HG03103 (cell line): ENCODE data around the gene TGIF2.
"Not testable (repeated sequence)": the region's sequence is repeated elsewhere in the genome, so short reads cannot be mapped to it uniquely, and the experiment has no call there.

Experiments used
- ATAC-seq: cut with Tn5 transposase; IDR thresholded peaks from one replicate; pipeline ENCODE4 v1.9.1; 2021; ENCODE audit warnings: low read depth; ENCODE audit not compliant: unreplicated experiment

Gene TGIF2

DNA sequence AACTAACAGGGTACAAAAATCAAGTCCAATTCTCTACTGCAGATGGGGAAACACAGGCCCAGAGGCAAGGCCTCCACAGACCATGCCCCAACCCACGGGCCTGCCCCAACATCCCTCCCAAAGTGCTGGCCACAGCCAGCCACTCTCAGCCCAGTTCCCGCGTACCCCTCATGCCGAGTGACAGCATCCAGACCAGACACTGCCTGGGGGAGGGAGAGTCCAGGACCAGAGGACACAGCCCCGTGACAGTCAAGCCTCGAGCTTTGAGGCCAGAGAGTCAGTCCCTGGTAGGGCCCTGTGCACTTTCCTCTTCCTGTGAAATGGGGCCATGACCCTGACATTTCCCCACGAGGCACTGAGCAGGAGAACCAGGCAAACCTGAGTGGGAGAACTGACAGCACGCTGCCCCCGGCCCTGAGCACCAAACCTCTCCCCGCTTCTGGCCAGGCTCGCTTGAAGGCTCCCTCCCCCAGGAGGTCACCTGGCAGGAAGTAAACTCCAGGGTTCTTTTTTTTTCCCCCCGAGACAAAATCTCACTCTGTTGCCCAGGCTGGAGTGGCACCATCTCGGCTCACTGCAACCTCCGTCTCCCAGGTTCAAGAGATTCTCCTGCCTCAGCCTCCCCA is 27.2 kb upstream of the TGIF2 start:
- ATAC-seq, result no peak

DNA sequence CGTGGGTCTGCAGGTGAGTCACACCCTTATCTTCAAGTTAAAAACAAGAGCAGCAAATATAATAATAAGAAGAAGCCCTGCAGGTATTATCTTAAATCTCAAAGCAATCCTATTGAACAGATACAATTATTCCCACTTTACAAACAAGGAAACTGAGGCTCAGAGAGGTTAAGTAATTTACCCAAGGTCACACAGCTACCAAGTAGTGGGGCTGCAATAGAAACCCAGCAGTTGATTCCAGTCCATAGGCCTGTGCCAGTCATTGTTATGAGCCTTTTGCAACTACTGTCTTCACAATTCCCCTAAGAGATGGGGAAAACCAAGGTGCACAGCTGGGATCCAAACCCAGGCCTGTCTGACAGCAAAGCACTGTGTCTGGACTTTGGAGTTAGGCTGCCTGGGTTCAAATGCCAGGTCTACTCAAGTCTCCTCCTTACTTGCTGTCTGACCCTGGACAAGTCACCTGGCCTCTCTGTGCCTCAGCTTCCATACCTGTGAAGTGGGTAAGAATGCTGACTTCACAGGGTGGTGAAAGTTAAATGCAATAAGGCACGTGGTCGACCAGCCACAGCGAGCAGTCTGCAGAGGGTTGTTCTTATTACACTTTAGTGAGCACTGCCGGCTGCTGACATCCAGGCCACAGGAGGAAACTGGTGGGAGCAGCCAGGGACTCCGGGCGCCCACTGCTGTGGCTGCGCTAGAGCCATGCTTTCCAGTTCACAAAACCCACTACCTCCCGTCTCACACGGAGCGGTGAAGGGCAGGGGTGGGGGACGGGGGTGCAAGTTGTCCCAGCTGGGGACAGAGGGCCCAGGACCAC is 26.0 kb upstream of the TGIF2 start:
- ATAC-seq, result no peak

DNA sequence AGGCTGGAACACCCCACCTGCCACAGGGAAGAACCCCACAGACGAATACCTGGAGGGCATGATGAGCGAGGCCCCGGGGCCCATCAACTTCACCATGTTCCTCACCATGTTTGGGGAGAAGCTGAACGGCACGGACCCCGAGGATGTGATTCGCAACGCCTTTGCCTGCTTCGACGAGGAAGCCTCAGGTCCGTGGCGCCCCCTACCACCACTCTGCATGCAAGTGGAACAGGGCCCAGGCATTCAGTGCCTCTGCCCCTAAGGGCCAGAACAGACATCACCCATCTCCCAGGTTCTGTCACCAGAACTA is 25.4 kb upstream of the TGIF2 start:
- no peak for ATAC-seq

DNA sequence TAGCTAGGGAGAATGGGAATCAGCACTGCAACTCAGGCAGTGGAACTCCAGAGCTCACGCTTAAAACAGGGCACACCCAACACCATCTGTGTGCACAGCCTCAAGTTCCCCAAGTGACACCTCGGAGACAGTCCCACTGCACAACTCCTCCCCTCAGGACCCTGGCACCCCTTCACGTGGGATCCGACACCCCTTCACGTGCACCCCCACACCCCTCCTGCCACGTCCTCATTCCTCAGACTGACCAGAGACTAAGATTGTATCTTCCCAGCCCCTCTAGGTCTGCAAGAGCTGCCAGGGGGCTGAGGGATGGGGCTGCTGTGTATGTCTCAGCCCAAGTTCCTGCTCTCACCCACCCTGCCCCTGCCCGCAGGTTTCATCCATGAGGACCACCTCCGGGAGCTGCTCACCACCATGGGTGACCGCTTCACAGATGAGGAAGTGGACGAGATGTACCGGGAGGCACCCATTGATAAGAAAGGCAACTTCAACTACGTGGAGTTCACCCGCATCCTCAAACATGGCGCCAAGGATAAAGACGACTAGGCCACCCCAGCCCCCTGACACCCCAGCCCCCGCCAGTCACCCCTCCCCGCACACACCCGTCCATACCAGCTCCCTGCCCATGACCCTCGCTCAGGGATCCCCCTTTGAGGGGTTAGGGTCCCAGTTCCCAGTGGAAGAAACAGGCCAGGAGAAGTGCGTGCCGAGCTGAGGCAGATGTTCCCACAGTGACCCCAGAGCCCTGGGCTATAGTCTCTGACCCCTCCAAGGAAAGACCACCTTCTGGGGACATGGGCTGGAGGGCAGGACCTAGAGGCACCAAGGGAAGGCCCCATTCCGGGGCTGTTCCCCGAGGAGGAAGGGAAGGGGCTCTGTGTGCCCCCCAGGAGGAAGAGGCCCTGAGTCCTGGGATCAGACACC is 24.4 kb upstream of the TGIF2 start:
- no peak for ATAC-seq

DNA sequence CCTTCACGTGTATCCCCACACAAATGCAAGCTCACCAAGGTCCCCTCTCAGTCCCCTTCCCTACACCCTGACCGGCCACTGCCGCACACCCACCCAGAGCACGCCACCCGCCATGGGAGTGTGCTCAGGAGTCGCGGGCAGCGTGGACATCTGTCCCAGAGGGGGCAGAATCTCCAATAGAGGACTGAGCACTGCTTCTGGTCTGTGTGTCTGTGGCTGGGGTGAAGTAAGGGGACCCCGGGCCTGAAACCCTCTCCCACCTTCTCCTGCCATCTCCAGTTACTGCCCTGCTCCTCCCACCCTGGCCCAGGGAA is 23.8 kb upstream of the TGIF2 start:
- ATAC-seq, result no peak

DNA sequence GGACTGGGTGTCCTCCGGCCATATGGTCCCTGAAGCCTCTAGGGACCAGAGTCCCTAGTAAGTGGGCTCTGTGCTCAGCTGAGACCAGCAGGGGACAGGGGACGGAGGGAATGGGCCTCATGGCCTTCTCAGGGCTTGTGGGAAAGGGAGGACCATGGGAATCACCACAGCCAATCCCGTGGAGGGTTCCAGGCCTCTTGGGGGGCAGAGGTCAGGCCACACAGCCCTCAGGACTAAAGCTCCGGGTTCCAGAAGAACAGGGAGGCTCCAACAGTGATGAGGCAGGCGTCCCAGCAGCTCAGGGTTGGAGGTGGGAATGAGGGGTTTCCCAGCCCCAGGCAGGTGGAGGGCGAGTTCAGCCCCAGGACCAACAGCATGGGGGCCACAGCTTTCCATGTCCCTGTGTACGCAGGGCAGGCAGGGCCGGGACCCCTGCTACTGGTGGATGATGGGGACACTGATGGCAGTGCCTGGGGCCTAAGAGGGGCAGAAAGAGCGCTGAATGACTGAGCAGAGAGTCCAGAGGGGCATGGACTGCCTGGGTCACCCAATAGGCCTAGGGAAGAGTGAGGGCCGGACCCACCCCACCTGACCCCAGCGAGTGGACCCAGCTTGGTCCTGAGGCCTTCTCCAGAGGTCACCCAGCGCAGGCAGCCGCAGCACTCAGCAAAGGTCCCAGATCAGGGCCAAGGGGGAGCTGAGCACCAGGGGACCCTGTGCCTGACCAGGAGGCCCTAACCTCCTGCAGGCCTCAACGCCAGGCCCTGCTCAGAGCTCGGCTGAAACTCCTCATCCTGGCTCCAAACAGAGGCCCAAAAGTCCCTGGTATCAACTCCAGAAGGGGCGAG is 23.2 kb upstream of the TGIF2 start:
- ATAC-seq, result no peak

- no peak for ATAC-seq
Measured at GRCh38 chr20:36550790-36551299, 22.6 kb upstream of the TGIF2 start.

DNA sequence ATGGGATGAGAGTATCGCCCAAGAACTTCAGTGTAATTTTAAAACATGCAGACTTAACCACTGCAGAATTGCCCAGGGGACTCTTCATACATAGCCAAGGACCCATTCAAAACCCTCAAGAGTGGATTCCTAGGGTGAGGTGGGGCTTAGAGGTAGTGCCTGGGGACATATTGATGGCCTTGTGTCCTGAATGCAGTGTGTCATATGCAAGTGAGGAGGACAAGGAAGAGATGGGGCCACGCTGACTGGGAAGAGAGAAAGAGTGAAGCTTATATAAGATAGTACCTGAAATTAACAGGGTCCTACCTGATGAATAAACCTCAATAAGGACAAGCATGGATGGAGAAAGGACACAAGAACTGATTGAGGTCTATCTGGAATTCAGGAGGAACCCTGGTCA is 18.1 kb upstream of the TGIF2 start:
- no peak for ATAC-seq

DNA sequence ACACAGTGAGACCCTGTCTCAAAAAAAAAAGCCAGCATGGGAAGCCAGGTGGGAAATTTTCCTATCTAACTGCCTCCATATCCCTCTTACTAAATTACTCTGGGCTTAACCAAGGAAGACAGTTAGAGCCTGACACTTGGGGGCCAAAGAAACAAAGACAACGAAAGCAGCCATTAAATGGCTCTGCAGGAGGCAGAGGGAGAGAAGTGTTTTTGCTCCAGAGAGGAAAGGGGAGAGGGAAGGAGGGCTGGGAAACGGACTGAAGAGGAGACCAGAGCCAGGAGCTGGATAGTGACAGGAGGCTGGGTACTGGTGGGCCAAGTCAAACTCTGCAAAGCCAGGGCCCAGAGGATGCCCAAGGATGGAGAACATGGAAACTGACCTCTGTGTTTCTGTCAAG is 10.7 kb upstream of the TGIF2 start:
- no peak for ATAC-seq

DNA sequence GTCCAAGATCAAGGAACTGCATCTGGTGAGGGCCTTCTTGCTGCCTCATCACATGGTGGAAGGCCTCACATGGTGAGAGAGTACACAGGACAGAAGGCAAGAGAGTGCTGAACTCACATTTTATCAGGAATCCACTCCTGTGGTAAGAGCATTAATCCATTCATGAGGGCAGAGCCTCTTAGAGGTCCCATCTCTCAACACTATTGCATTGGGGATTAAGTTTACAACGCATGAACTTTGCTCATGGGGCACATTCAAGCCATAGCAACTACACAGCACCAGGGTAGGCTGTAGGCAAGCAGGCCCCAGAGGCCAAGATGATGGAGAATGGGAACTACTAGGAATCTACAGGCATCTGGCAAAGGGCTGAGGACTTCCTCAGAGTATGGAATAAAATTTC is 10.0 kb upstream of the TGIF2 start:
- no peak for ATAC-seq

DNA sequence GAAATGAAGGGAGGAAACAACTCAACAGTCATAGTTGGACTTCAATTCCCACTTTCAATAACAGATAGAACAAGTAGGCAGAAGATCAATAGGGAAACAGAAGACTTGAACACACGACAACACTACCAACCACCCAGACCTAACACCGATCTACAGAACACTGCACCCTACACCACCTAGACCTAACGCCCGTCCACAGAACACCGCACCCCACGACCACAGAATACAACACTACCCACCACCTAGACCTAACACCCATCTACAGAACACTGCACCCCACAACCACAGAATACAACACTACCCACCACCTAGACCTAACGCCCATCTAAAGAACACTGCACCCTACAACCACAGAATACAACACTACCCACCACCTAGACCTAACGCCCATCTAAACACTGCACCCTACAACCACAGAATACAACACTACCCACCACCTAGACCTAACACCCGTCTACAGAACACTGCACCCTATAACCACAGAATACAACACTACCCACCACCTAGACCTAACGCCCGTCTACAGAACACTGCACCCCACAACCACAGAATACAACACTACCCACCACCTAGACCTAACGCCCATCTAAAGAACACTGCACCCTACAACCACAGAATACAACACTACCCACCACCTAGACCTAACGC is 9.2 kb upstream of the TGIF2 start:
- not testable (repeated sequence) for ATAC-seq

DNA sequence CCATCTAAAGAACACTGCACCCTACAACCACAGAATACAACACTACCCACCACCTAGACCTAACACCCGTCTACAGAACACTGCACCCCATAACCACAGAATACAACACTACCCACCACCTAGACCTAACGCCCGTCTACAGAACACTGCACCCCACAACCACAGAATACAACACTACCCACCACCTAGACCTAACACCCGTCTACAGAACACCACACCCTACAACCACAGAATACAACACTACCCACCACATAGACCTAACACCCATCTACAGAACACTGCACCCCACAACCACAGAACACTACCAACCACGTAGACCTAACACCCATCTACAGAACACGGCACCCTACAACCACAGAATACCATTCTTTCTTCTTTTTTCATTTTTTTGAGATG is 8.7 kb upstream of the TGIF2 start:
- not testable (repeated sequence) for ATAC-seq

- no peak for ATAC-seq
Measured at GRCh38 chr20:36565520-36565919, 7.9 kb upstream of the TGIF2 start.

DNA sequence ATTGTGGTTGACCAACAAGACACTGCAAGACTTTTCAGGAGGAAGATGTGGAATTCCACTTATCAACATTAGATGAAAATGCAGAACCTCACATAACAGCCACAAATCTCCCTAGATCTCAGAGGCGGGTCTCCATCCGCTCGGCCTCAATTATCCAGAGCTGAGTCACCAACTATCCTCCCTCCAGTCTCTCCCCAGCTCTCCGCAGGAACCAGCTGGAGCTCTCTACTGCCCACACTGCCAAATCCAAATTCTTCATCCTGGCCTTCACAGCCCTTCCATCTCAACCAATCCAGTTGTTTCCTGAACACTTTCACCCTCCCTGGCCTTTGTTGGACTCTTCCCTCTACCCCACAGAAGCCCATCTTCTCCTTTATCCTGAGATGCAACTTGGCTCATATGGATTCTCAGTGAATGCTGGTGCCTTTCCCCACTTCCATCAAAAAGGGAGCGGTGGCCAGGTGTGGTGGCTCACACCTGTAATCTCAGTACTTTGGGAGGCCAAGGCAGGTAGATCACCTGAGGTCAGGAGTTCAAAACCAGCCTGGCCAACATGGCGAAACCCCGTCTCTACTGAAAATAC is 3.5 kb upstream of the TGIF2 start:
- ATAC-seq, result no peak

DNA sequence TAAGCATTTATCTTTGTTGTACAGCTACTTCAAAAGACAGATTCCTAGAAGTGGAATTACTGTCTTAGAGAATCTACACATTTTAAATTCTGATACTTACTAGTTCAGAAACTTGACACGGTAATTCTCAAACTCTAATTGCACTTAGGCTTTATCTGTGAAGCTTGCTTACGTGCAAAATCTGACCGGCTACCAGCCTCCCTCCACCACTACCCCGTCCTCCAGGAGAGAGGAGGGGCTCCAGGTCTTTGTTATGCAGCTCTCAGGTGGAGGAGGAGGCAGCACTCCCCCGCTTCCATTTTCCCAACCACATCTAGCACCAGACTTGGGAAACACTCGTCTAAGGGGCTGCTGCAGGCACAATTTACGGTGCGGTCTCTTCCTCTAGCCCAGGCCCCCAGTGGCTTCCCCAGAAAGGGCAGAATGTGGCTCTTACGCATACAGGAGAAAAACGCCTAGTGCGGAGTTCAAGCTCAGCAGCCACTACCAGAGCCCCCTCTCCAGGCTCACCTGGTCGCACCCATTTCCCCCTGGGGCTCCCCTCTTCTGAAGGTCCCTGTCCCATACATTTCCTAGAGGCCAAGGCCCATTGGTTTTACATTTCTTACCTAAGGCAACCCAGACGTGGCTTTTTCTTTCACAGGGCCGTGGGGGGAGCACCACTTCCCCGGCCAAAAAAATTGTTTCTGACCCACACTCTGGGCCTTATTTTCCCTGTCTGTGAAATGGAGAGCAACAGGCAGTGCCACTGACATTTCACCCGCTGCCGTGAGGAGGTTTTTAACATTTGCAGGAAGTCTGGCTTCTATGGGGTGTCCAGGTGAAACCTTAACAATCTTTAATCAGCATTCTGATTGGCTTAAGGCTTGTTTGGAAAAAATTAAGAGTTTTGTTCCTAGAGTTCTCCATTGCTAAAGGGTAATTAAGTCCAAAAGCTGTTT is 1.6 kb upstream of the TGIF2 start:
- no peak for ATAC-seq

- peak; percentile 9 for ATAC-seq
Measured at GRCh38 chr20:36572701-36573102, 695 bp upstream of the TGIF2 start.

- no peak for ATAC-seq
Measured at GRCh38 chr20:36573798-36574365, 485 bp downstream of the TGIF2 start.
